ENCODE measurements around the gene TRIB2.

- no peak for TF ChIP-seq POLR2A (IDR thresholded peaks at IDR 0.05; ENCODE audit: low read depth, low read length)
- no peak for TF ChIP-seq CTCF (conservative IDR thresholded peaks at IDR 0.05; ENCODE audit: low read depth, low read length)
- no peak for TF ChIP-seq MXI1 (IDR thresholded peaks at IDR 0.05; ENCODE audit: borderline replicate concordance, low read depth, low read length)
- no peak for TF ChIP-seq CEBPB (IDR thresholded peaks at IDR 0.05; ENCODE audit: low read depth, low read length)
- TF ChIP-seq RAD21 (IDR thresholded peaks at IDR 0.05; ENCODE audit: low read length): no peak
- TF ChIP-seq RCOR1 (IDR thresholded peaks at IDR 0.05; ENCODE audit: insufficient replicate concordance, low read length): no peak
- no peak for TF ChIP-seq RFX5 (IDR thresholded peaks at IDR 0.05; ENCODE audit: low read depth, low read length)
- no peak for TF ChIP-seq MAFK (IDR thresholded peaks at IDR 0.05; ENCODE audit: low read depth, low read length)
- TF ChIP-seq CHD1 (IDR thresholded peaks at IDR 0.05; ENCODE audit: low read depth, low read length): no peak
These were observed 40.9 kb upstream of the TRIB2 start for GRCh38 chr2:12675801-12676200.
